H1 (cell line): ENCODE results near the gene EMC10. TPM values are rescaled to one million over a fixed set of nuclear protein-coding genes. Genes with fewer than 3 reads are reported as not detected.

ENCODE experiments used
- BRCA1 ChIP-seq: IDR thresholded peaks from 2 replicates; pipeline ENCODE4 v1.6.1; 2012; ENCODE audit warnings: low read depth, low read length, improper control_type of control experiment
- USF2 ChIP-seq: IDR thresholded peaks from 2 replicates; pipeline ENCODE4 v1.6.1; 2011; ENCODE audit warnings: low read length, improper control_type of control experiment
- polyA plus RNA-seq, 7 experiments: library from polyadenylated mRNA; depleted of rRNA in 3 of 7; stranded (reverse) in 5 of 7; unstranded in 2 of 7; fragments of >200 nt in 5 of 7; fragments of 200-250 nt in 2 of 7; gene quantifications; 1 replicate in 5 of 7; 2 replicates in 1 of 7; 4 replicates in 1 of 7; pipeline versions ENCODE4 v1.2.1 to v1.2.3, GENCODE V29; 2011 to 2013; ENCODE audit warnings: missing spikeins in 2 of 7, mixed read lengths in 2 of 7
- total RNA-seq: library from RNA; stranded (reverse); fragmentation: NEBNext Ultra II Directional; extraction: Animal tissue kit (Norgen Biotek cat#: 25700); gene quantifications from 2 replicates; pipeline ENCODE4 v1.2.1, GENCODE V29; 2021

The EMC10 gene
- total and polyA plus RNA-seq, 2 of the 8 experiments (the other 6 are each of a cell fraction or from before 2014, with no cell fraction given): 77.6 to 103 TPM

GRCh38 chr19:50532952-50533351 is 56.6 kb downstream of the EMC10 start (continued):
- TF ChIP-seq USF2 (no peak), BRCA1 (no peak)
